AG20443 (cell line): Measurements from ENCODE around the gene FBXL19.

Source experiments
- DNase-seq: peaks from one replicate; pipeline ENCODE4 v3.0.0; 2012; ENCODE audit warnings: low spot score, mixed read lengths

FBXL19 gene

DNA sequence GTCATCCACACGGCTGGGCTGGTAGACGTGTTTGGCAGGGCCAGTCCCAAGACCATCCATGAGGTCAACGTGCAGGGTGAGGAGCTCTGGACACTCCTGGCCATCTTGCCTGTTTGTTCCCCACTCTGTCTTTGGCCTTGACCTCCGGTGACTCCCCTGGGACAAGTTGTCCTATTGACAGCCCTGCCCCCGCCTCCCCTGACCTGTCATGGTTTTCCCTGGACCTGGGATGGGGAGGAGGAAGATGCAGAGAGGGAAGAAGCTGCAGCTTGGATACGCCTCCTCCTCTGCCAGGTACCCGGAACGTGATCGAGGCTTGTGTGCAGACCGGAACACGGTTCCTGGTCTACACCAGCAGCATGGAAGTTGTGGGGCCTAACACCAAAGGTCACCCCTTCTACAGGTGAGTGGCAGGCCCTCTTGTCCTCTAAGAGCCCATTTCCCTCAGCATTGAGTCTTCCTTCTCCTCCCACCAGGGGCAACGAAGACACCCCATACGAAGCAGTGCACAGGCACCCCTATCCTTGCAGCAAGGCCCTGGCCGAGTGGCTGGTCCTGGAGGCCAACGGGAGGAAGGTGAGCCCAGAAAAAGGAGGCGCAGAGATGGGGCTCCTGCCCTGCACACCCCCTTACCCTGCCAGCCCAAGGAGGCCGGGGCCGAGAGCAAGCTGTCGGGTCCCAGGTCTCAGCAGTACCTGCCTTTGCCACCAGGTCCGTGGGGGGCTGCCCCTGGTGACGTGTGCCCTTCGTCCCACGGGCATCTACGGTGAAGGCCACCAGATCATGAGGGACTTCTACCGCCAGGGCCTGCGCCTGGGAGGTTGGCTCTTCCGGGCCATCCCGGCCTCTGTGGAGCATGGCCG, 63.0 kb downstream of the FBXL19 start:
- DNase-seq, result no peak

DNA sequence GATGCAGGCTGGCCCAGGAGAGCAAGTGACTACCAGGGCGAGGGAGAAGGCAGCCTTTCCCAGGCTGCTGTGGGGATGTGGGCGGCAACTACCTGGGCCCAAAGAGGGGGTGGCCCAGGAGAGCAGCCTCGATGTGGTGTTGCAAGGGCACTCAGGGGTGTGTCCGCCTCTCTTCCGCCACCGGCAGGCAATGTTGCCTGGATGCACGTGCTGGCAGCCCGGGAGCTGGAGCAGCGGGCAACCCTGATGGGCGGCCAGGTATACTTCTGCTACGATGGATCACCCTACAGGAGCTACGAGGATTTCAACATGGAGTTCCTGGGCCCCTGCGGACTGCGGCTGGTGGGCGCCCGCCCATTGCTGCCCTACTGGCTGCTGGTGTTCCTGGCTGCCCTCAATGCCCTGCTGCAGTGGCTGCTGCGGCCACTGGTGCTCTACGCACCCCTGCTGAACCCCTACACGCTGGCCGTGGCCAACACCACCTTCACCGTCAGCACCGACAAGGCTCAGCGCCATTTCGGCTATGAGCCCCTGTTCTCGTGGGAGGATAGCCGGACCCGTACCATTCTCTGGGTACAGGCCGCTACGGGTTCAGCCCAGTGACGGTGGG, 64.3 kb downstream of the FBXL19 start:
- DNase-seq, result no peak

DNA sequence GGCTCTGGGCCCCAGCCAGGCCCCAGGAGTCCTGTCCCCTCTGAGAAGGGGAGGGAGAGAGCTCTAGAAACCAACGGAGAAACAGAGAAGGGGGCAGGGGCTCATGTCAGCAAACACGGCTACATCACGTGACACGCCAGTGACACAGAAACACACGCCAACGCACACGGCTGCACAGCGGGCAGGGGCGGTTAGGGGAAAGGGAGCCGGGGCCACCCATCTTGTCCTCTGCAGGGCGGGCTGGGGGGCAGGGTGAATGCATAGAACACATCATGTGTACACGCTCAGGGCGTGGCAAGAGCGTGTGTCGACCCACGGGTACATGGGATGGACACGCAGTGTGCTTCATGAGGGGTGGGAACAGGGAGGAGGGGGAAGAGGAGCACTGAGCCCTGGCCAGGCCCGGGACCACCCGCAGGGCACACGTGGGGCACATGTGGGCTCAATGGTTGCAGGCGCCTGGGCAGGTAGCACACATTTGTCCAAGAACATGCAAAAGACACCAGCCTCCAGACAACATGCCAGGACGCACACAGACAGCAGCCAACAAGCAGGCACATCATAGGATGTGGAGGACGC, 66.2 kb downstream of the FBXL19 start:
- DNase-seq, result no peak

DNA sequence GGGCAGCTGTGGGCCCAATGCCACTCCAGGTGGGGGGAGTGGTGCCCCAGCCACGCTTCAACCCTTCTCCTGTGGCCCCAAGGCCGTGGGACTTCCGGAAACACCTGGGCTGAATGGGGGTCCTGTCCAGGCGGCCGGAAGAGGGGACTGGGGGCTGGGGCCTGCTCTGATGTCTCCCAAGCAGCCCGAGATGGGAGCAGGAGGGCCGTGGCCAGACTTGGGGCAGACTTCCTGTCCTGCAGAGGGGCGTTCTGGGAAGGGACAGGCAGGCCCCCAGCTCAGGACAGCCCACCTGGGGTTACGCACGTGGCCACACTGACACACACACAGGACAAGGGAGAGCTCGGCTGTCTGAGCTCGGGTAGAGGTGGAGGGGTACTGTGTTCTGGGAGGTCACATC, 66.7 kb downstream of the FBXL19 start:
- DNase-seq, result no peak

DNA sequence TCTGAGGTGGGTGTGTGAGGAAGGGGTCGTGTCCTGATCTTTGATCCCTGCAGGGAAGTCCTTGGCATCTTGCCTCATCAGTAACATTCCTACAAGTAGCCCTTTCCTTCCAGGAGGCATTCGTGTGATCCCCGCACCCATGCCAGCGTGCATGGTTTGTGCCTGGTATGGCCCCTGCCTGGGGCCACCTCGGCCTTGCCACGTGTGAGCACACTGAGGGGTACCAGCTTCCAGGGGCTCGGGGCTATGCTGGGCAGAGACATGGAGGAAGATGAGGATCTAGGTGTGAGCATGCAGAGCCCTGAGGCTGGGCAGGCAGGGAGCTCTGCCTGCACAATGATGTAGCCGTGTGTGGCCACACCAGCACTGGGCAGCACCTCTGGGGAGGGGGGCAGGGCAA, 67.7 kb downstream of the FBXL19 start:
- no peak for DNase-seq

DNA sequence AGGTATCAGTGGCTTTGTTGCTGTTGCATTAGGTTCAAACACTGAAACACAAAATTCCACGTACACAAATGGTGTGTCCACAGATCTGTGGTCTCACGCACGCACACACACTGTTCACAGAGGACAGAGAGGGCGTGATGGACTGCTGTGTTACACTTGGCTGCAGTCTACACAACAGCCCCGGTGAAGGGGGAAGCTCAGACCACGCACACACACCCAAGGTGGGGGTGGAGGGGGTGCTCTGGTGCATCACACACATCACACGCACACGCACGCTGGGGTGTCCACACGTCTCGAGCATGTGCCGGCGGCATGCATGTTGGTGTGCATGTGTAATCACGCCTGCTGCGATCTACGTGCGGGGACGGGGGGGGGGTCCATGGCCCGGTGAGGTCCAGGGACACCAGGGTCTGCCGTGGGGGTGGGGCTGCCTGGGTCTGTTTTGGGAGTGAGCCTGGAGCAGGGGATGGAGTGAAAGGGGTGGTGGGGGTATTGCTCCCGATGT, 69.0 kb downstream of the FBXL19 start:
- no peak for DNase-seq

DNA sequence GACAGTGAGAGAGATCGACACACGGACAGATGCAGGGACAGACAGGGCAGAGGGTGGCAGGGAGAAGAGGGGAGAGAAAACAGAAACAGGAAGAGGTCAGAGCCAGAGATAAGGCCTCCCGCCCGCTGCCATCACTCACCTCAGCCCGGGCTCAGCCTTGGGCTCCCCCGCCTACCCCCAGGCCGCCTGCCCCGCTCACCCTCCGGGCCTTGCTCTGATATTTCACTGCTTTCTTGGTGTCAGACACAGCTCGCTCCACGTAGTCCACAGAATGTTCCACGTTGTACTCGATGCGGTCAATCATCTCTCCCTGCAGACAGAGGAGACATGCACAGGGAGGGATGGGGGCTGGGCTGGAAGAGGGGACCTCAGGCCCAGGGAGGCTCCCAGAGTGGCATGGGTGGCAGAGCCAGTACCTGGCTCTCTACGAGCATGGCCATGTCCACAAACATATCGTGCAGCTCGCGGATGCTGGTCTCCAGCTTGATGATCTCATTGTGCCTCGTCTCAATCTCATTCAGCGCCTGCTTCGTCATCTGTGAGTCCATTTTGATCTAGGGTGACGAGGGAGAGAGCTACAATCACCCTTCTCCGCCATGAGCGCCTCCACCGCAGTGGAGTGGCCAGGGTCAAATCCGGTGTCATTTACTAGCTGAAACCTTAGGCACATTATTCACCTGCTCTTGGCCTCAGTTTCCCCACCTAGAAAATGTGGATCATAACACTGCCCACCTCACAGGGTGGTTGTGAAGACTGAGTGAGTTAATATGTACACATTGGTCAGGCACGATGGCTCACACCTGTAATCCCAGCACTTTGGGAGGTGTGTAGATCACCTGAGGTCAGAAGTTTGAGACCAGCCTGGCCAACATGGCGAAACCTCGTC, 69.8 kb downstream of the FBXL19 start:
- no peak for DNase-seq

DNA sequence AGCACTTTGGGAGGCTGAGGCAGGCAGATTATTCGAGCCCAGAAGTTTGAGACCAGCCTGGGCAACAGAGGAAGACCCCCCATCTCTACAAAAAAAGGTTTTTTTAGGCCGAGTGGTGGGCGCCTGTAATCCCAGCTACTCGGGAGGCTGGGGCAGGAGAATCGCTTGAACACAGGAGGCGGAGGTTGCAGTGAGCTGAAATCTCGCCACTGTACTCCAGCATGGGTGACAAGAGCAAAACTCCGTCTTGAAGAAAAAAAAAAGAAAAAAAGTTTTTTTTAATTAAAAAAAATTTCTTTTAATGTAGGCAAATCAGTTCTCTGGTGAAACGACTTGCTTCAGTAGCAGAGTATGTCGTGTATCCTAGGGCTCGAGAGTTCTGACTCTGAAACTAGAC, 72.6 kb downstream of the FBXL19 start:
- no peak for DNase-seq

DNA sequence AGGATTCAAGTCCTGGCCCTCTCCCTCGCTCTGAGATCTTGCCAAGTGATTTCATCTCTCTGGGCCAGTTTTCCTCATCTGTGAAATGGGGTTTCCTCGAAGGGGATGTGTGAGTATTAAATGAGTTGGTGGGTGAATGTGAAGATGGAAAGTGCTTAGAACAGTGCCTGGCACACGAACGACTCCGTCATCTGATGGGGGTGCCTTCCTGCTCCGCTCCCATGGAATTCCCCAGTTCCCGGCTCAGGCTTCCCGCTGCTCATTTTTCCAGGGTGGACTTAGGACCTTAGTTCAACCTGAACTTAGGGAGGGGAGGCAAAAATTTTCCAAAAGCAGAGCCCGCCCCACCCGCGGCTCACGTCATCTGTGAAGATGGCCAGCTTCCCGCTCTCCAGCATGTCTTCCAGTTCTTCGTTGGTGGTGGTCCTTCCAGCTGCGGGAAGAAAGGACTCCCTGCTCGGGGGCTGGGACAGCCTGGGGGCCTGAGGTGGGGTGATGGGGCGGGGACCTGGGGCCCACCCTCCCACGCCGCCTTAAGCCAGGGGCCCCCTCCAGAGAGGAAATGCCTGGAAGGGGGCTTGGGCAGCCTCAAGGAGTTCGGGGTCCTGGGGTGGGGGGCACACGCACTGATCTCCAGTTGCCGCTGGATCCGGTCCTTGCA, 73.1 kb downstream of the FBXL19 start:
- DNase-seq, result no peak

DNA sequence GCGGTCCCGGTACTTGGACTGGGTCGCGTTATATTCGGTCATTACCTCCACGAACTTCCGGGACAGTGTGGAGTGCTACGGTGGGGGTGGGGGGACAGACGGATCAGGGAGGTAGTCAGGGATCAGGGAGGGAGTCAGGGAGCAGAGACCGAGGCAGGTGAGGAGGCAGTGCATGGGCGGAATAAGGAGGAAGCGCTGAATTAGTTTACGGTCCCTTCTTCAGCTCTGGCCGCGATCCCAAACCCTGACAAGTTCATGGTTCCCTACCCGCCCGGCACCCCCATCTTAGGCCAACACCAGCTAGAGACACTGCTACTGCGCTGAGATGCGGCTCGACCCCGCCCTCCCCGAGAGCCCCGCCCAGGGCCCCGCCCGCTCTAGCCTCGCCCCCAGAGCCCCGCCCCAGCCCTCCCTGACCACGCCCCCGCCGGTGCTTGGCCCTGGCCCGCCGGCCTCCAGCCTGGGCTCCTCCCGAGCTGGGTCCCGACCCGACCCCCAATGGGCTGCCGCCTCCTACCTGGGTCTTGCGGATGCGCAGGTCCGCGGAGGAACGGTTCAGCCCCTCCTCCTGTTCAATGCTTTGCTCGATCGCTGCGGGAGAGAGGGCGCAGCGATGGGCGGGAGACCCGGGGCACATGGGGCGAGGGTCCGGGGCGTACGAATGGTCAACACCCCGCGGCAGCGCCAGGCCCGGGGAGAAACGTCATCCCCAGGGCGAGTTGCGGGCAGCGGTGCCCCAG, 73.8 kb downstream of the FBXL19 start:
- DNase-seq, result peak; percentile 98

DNA sequence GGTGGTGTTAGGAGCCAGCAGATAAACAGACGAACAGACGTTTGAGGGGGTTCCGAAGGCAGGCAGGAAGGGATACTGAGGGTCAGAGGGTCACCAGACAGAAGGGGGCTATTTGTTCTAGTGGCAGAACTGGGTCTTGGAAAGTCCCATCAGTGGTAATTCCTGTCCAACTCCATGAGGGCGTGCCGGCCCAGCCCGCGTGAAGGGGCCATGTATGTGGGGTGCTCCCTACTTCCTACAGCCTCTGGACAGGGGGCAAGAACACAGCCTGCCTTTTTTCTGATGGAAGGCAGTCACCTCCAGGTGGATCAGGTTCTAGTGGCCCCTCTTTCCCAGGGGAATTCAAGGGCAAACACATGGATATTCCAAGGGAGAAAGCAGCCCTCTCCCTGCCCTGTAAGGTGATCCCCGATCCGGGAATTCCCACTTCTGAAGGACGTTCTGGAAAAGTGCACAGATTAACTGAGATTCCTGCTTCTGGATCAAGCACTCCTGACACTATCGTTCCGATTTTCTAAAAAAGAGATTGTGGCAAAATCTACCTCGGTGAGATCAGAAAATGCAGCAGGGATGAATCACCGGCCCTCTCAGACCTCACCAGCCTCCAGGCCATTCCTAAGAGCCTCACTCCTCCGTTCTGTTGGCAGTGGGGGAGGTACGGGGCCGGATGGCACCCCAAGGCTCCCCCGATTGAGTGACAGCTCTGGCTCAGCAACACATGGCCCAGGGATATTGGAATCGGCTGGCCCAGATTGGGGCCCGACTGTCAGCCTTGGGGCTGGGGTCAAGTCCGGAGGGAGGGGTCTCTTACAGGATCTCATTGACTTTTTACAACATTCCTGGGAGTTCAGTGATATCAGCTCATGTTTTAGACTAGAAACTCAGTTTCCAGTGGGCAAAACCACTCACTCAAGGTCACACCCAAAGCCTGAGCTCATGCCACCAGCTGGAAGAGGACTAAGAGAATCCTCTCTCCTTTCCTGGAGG, 74.6 kb downstream of the FBXL19 start:
- peak; percentile 89 for DNase-seq
